ENCODE data around the gene LASP1NB.

LASP1NB gene

GRCh38 chr17:38967290-38967738 is 41.9 kb downstream of the LASP1NB start, which contains the start of gene FBXO47:
TSS of gene FBXO47 (minus strand) at chr17:38967403. CDS start at chr17:38963025, 4,378 bp downstream.
- Histone ChIP-seq H4K5ac (ENCODE audit: insufficient read length, low read depth, low read length) (peak within 1 kb of the TSS; percentile 41), H3K23me2 (ENCODE audit: low read depth, low read length) (peaks cover 2% of the 10 kb centered on the region; the same call in 1 of the 2 replicates), H2BK5ac (ENCODE audit: low read depth, low read length) (no peak within 1 kb of the TSS), H3K4ac (replicated peaks; ENCODE audit: insufficient read length, low read depth, low read length) (no peak within 1 kb of the TSS), H3K56ac (replicated peaks; ENCODE audit: insufficient read length, low read depth, low read length) (no peak within 1 kb of the TSS), H3K14ac (ENCODE audit: insufficient read length) (no peak within 1 kb of the TSS), H4K8ac (ENCODE audit: extremely low read depth, insufficient read depth, low read length) (peak within 1 kb of the TSS; percentile 88), H3K36me3 (ENCODE audit: control insufficient read depth in 2 of 4, insufficient read depth in 4 of 4, low read length in 3 of 4) (no peaks in the 10 kb centered on the region), H3K4me2 (ENCODE audit: insufficient read depth in 1 of 2, low read depth in 2 of 2, low read length in 2 of 2) (peak within 1 kb of the TSS; percentile 52 to 55; a peak in 3 of 4 replicates), H2AFZ (ENCODE audit: low read length) (peak within 1 kb of the TSS; percentile 93), H3K27me3 (replicated peaks in 1 of 4; ENCODE audit: control insufficient read depth in 3 of 4, extremely low read depth in 1 of 4, insufficient read depth in 3 of 4, low read length in 3 of 4) (no peaks in the 10 kb centered on the region), H2BK120ac (replicated peaks; ENCODE audit: low read depth, low read length) (no peak within 1 kb of the TSS), H4K91ac (replicated peaks; ENCODE audit: insufficient read length, low read length) (peak within 1 kb of the TSS; percentile 48), H4K20me1 (replicated peaks in 1 of 2; ENCODE audit: control insufficient read depth in 1 of 2, insufficient read depth in 2 of 2, low read length in 2 of 2) (no peaks in the 10 kb centered on the region), H3K4me3 (ENCODE audit: extremely low read depth in 1 of 4, insufficient read depth in 2 of 4, low read depth in 3 of 4, low read length in 4 of 4) (peak within 1 kb of the TSS in 3 of 4 experiments; percentile 5 to 47 (median 23); a peak in 5 of 8 replicates), H2BK12ac (ENCODE audit: low read depth, low read length) (peak within 1 kb of the TSS; percentile 93), H3K9ac (replicated peaks in 1 of 4; ENCODE audit: extremely low read depth in 1 of 4, low read depth in 3 of 4, low read length in 3 of 4) (peak within 1 kb of the TSS in 3 of 4 experiments; percentile 34 to 66 (median 42); a peak in 5 of 7 replicates), H2BK20ac (ENCODE audit: low read length) (no peak within 1 kb of the TSS), H3K4me1 (replicated peaks in 1 of 4; ENCODE audit: control insufficient read depth in 3 of 4, insufficient read depth in 4 of 4, low read length in 3 of 4) (peaks cover 0 to 2% (median 1%) of the 10 kb centered on the region in 4 experiments; a peak in 3 of 7 replicates), H3K27ac (ENCODE audit: low read depth, low read length) (peak within 1 kb of the TSS; percentile 71), H2AK5ac (ENCODE audit: low read depth, low read length) (peak within 1 kb of the TSS; percentile 75; the same call in 1 of the 2 replicates), H3K9me3 (ENCODE audit: insufficient read depth in 2 of 2, low read depth in 1 of 2, low read length in 1 of 2) (no peaks in the 10 kb centered on the region), H3K79me1 (ENCODE audit: low read depth, low read length) (no peaks in the 10 kb centered on the region), H2BK15ac (ENCODE audit: low read length) (peak within 1 kb of the TSS; percentile 99; the same call in 1 of the 2 replicates), H3K18ac (ENCODE audit: extremely low read depth, low read length) (peak within 1 kb of the TSS; percentile 63; the same call in 1 of the 2 replicates), H3K23ac (ENCODE audit: insufficient read length) (no peak within 1 kb of the TSS), H3K79me2 (ENCODE audit: control insufficient read depth in 1 of 2, insufficient read depth in 2 of 2, low read length in 2 of 2) (no peaks in the 10 kb centered on the region)
- FAIRE-seq, result peak; percentile 58
- ChIA-PET POLR2A (ENCODE audit: partially characterized antibody) (interaction anchor here (0.9 to 3.1 kb wide), 6 partner anchors 13 to 186 kb away, joined by 3 to 13 read pairs (median 3); partner anchors contain the start of gene LASP1NB), CTCF (ENCODE audit: partially characterized antibody) (interaction anchor here (0.7 to 1.5 kb wide), 11 partner anchors 17 to 207 kb away, joined by 3 to 6 read pairs (median 4); partner anchors contain the start of genes LASP1NB and PLXDC1)
- WGBS, 2 experiments (ENCODE audit: extremely low coverage in 1 of 2, insufficient coverage in 1 of 2, insufficient read length in 1 of 2, insufficient replicate concordance in 2 of 2, low coverage in 1 of 2, low lambda C conversion rate in 2 of 2, missing lambda C conversion rate in 1 of 2), result 9% methylated on average over 21 of the region's 21 CpGs; no CpG with 5 or more reads in 1 of the 2 experiments
- DNase-seq (ENCODE audit: low read depth in 1 of 2, low spot score in 2 of 2), result peak; percentile 92 to 94
- TF ChIP-seq TBP (IDR thresholded peaks at IDR 0.05; ENCODE audit: low read depth, low read length) (peak; percentile 57; the same call in 1 of the 2 replicates), SRF (IDR thresholded peaks at IDR 0.05; ENCODE audit: low read depth, low read length) (no peak), RFX5 (IDR thresholded peaks at IDR 0.05; ENCODE audit: borderline replicate concordance, low read depth, low read length) (no peak), POLR2AphosphoS5 (IDR thresholded peaks at IDR 0.05; ENCODE audit: low read depth, low read length) (no peak; the same call in 1 of the 2 replicates), E2F6 (IDR thresholded peaks at IDR 0.05) (peak; percentile 91), RAD21 (IDR thresholded peaks at IDR 0.05 in 1 of 2, conservative IDR thresholded peaks at IDR 0.05 in 1 of 2; ENCODE audit: low read depth in 2 of 2, low read length in 2 of 2) (peak; percentile 34 to 47; a peak in 3 of 4 replicates), SP4 (IDR thresholded peaks at IDR 0.05; ENCODE audit: low read length) (no peak), JUN (IDR thresholded peaks at IDR 0.05; ENCODE audit: low read depth, low read length) (no peak), TEAD4 (IDR thresholded peaks at IDR 0.05; ENCODE audit: low read depth, low read length) (no peak), HDAC6 (IDR thresholded peaks at IDR 0.05; ENCODE audit: low read depth, low read length) (no peak), TCF12 (IDR thresholded peaks at IDR 0.05; ENCODE audit: low read depth, low read length) (no peak), HDAC2 (IDR thresholded peaks at IDR 0.05; ENCODE audit: borderline replicate concordance in 1 of 2, low read depth in 2 of 2, low read length in 2 of 2) (no peak), CHD1 (IDR thresholded peaks at IDR 0.05; ENCODE audit: low read depth, low read length) (no peak)
